Measurements from ENCODE around the gene DCBLD1.
"Not testable (repeated sequence)": the region's sequence is repeated elsewhere in the genome, so short reads cannot be mapped to it uniquely, and the experiment has no call there.

The DCBLD1 gene

DNA sequence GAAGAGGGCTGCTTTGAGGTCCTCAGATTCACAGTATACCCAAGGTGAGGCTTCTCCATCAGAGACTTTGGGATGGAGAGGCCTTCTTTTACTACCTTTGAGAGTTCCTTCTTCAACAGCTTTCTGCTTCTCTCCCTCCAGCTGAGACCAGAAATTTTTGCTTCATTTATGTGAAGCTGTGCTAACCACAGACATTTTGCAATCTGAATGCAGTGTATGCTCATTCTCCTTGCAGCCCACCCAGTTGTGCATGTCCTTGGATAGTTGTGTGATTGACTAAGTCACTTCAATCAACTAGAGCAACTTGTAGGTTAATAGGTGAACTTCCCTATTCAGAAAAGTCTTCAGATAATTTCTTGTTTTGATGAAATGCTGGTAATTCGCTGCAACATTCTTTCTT is 20.1 kb downstream of the DCBLD1 start:
- DNase-seq, result no peak

GRCh38 chr6:117503211-117503610 is 20.7 kb downstream of the DCBLD1 start:
- DNase-seq, result no peak

GRCh38 chr6:117504478-117505144 is 22.1 kb downstream of the DCBLD1 start:
- DNase-seq, result no peak

- no peak for DNase-seq
Measured at GRCh38 chr6:117505311-117505710, 22.8 kb downstream of the DCBLD1 start.

- DNase-seq, result no peak
Measured at GRCh38 chr6:117506180-117506835, 23.8 kb downstream of the DCBLD1 start.

GRCh38 chr6:117506907-117507306 is 24.4 kb downstream of the DCBLD1 start:
- no peak for DNase-seq

GRCh38 chr6:117508450-117508971 is 26.0 kb downstream of the DCBLD1 start:
- DNase-seq, result no peak

- DNase-seq, result no peak
Measured at GRCh38 chr6:117509021-117509420, 26.5 kb downstream of the DCBLD1 start.

- no peak for DNase-seq
Measured at GRCh38 chr6:117512056-117512828, 29.8 kb downstream of the DCBLD1 start.

DNA sequence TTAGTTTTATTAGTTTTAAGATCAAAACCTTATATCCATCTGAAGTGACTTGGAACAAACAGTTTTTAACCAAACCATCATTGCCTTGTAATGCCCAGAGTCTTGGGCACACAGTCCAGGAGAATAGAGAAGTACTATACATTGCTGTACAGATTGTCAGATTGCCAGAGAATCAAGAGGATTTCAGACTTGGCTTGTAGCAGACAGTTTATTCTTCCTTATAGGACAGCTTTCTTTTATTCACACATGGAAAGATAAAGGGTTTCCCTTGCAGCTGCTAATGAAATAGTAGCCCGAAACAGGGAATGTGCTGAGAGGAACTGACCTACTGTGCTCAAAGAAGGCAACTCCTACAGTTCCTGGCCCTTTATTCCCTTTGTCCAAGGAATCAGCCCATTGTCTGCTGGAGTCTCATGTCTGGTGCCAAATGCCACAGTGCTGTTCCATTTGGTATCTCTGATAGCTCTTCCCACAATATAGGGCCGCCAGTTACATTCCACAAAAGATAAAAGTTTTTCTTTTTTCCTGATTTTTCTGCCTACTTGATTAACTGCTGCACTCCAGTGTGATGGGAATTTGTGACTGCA is 30.6 kb downstream of the DCBLD1 start:
- no peak for DNase-seq

- no peak for DNase-seq
Measured at GRCh38 chr6:117513778-117514365, 31.4 kb downstream of the DCBLD1 start.

DNA sequence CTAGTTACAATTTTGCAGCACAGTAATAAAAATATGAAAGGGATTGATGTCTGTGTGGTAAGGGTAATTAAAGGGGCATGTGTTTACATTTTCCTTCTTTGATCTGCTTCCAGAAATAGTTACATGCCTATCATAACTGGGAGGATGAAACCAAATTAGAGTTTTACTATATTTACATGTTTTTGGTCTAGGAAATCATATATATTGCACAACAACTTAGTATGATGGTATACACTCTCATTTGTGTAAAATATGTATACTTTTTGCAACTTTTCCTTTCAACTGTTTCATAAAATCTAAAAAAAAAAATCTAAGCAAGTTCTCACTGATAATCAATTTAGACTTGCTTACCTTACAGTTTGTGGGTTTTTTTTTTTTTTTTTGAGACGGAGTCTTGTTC is 32.2 kb downstream of the DCBLD1 start:
- DNase-seq, result no peak

- no peak for DNase-seq
Measured at GRCh38 chr6:117515326-117515725, 32.9 kb downstream of the DCBLD1 start.

DNA sequence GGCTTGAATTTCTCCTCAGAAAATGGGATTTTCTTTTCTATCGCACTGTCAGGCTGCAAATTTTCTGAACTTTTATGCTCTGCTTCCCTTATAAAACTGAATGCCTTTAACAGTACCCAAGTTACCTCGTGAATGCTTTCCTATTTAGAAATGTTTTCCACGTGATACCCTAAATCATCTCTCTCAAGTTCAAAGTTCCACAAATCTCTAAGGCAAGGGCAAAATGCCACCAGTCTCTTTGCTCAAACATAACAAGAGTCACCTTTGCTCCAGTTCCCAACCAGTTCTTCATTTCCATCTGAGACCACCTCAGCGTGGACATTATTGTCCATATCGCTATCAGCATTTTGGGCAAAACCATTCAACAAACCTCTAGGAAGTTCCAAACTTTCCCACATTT is 35.5 kb downstream of the DCBLD1 start:
- DNase-seq, result not testable (repeated sequence)

DNA sequence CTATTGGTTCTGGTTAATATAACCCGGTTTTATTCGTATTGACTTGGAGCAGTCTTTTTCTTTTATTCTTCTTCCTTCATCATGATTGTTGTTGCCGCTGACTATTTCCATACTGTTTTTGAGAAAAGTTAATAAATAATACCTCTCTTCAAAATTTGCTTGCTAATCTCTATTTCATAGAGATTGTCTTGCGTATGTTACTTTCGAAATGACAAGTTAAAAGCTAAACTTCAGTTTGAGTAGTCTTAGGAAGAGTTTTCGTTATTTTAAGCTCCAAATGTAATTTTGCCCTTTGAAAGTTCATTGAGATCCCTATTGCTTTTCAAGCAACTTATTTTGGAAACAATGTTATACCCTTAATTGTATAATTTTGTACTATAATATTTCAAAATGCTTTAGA is 36.4 kb downstream of the DCBLD1 start:
- DNase-seq, result no peak

- no peak for DNase-seq
Measured at GRCh38 chr6:117520603-117521395, 38.3 kb downstream of the DCBLD1 start.

DNA sequence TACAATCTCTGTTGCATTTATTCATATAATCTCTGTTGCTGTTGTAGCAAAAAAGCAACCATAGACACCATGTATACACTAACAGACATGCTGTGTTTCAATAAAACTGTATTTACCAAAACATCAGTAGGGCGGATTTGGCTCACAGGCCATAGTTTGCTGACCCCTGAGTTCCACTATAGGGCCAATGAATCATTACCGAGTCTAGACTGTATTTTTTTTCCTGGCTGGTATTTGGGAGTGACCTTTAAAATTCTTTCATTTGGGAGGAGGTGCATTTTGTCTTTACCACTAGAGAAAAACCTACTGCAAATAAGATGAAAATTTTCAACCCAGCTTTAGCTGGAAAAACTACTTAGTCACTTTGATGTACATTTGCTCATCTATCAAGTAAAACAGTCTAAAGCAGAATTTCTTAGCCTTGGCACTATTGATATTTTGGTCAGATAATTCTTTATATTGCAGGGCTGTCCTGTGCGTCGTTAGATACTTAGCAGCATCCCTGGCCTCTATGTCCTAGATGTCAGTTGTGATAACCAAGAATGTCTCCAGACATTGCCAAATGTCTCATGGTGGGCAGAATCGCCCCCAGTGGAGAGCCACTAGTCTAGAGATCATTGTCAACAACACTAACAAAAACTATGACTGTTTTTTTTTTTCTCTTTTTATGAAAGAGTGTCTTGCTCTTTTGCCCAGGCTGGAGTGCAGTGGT is 39.5 kb downstream of the DCBLD1 start:
- no peak for DNase-seq

GRCh38 chr6:117525607-117526006 is 43.1 kb downstream of the DCBLD1 start:
- no peak for DNase-seq

GRCh38 chr6:117530467-117531242 is 48.2 kb downstream of the DCBLD1 start:
- DNase-seq, result no peak

- no peak for DNase-seq
Measured at GRCh38 chr6:117531346-117531745, 48.9 kb downstream of the DCBLD1 start.

All from CD4-positive, alpha-beta T cell treated with Interleukin-15 for 1 hour (primary cell).